ENCODE data around the gene SNX10. TPM values are rescaled to one million over a fixed set of nuclear protein-coding genes. Genes with fewer than 3 reads are reported as not detected.

The SNX10 gene
- total and polyA plus RNA-seq, 2 experiments from 2014 or later = 0.60 to 1.5 TPM

GRCh38 chr7:26360650-26361049, 69.0 kb downstream of the SNX10 start:
- Histone ChIP-seq H4K20me1 (ENCODE audit: insufficient read depth) (no peaks in the 10 kb centered on the region), H3K4me3 (no peak overlapping the region), H3K4me1 (ENCODE audit: insufficient read depth) (no peaks in the 10 kb centered on the region), H3K9me2 (ENCODE audit: insufficient read depth) (no peaks in the 10 kb centered on the region), H3K27me3 (replicated peaks; ENCODE audit: insufficient read depth) (no peaks in the 10 kb centered on the region), H3K4me2 (ENCODE audit: unreplicated experiment) (no peak overlapping the region), H3K27ac (no peak overlapping the region), H3K36me3 (ENCODE audit: low read depth) (no peaks in the 10 kb centered on the region), H3K9ac (no peak overlapping the region), H3K9me3 (ENCODE audit: low read depth) (no peaks in the 10 kb centered on the region), H3K79me2 (ENCODE audit: insufficient read depth) (no peaks in the 10 kb centered on the region), H2AFZ (no peak overlapping the region), H3F3A (ENCODE audit: insufficient read depth) (no peaks in the 10 kb centered on the region)
- TF ChIP-seq EZH2 (IDR thresholded peaks at IDR 0.05; ENCODE audit: insufficient read depth, poor library complexity, severe bottlenecking) (no peak), EZH2phosphoT487 (IDR thresholded peaks at IDR 0.05; ENCODE audit: insufficient read depth, low read depth) (no peak)
- WGBS, 2 experiments (ENCODE audit: low coverage in 1 of 2, low lambda C conversion rate in 2 of 2, missing lambda C conversion rate in 2 of 2) = 49 to 51% methylated on average over 3 of the region's 3 CpGs
- no peak for DNase-seq
- in situ Hi-C loops (cut with MboI) = loop anchor here (10.0 kb wide), 1 partner anchor 266 kb away; no protein-coding TSS in a partner anchor

- WGBS, 2 experiments (ENCODE audit: low coverage in 1 of 2, low lambda C conversion rate in 2 of 2, missing lambda C conversion rate in 2 of 2) = 51 to 53% methylated on average over 3 of the region's 3 CpGs
- Histone ChIP-seq H3K9ac (no peak overlapping the region), H3K27me3 (replicated peaks; ENCODE audit: insufficient read depth) (no peaks in the 10 kb centered on the region), H4K20me1 (ENCODE audit: insufficient read depth) (no peaks in the 10 kb centered on the region), H3K27ac (no peak overlapping the region), H3K79me2 (ENCODE audit: insufficient read depth) (no peaks in the 10 kb centered on the region), H3F3A (ENCODE audit: insufficient read depth) (no peaks in the 10 kb centered on the region), H3K4me3 (no peak overlapping the region), H3K4me2 (ENCODE audit: unreplicated experiment) (no peak overlapping the region), H3K9me2 (ENCODE audit: insufficient read depth) (no peaks in the 10 kb centered on the region), H3K36me3 (ENCODE audit: low read depth) (no peaks in the 10 kb centered on the region), H2AFZ (no peak overlapping the region), H3K4me1 (ENCODE audit: insufficient read depth) (no peaks in the 10 kb centered on the region), H3K9me3 (ENCODE audit: low read depth) (no peaks in the 10 kb centered on the region)
- TF ChIP-seq EZH2phosphoT487 (IDR thresholded peaks at IDR 0.05; ENCODE audit: insufficient read depth, low read depth) (no peak), EZH2 (IDR thresholded peaks at IDR 0.05; ENCODE audit: insufficient read depth, poor library complexity, severe bottlenecking) (no peak)
- DNase-seq = no peak
- in situ Hi-C loops (cut with MboI) = loop anchor here (10.0 kb wide), 1 partner anchor 267 kb away; no protein-coding TSS in a partner anchor
Observed at GRCh38 chr7:26361637-26362036, 70.0 kb downstream of the SNX10 start.

GRCh38 chr7:26363465-26363864, 71.8 kb downstream of the SNX10 start:
- no peak overlapping the region for H2AFZ ChIP-seq
- no peaks in the 10 kb centered on the region for H3K79me2 ChIP-seq (ENCODE audit: insufficient read depth)
- H3K4me2 ChIP-seq (ENCODE audit: unreplicated experiment) = no peak overlapping the region
- no peaks in the 10 kb centered on the region for H3K9me2 ChIP-seq (ENCODE audit: insufficient read depth)
- no peak for DNase-seq
- H3K4me3 ChIP-seq = no peak overlapping the region
- H3K36me3 ChIP-seq (ENCODE audit: low read depth) = no peaks in the 10 kb centered on the region
- no peak overlapping the region for H3K27ac ChIP-seq
- H4K20me1 ChIP-seq (ENCODE audit: insufficient read depth) = no peaks in the 10 kb centered on the region
- H3K9me3 ChIP-seq (ENCODE audit: low read depth) = no peaks in the 10 kb centered on the region
- TF ChIP-seq EZH2phosphoT487 (IDR thresholded peaks at IDR 0.05; ENCODE audit: insufficient read depth, low read depth) (no peak), EZH2 (IDR thresholded peaks at IDR 0.05; ENCODE audit: insufficient read depth, poor library complexity, severe bottlenecking) (no peak)
- H3K27me3 ChIP-seq (replicated peaks; ENCODE audit: insufficient read depth) = no peaks in the 10 kb centered on the region
- no peaks in the 10 kb centered on the region for H3F3A ChIP-seq (ENCODE audit: insufficient read depth)
- H3K9ac ChIP-seq = no peak overlapping the region
- no peaks in the 10 kb centered on the region for H3K4me1 ChIP-seq (ENCODE audit: insufficient read depth)
- in situ Hi-C loops (cut with MboI) = loop anchor here (10.0 kb wide), 1 partner anchor 269 kb away; no protein-coding TSS in a partner anchor
- WGBS, 2 experiments (ENCODE audit: low coverage in 1 of 2, low lambda C conversion rate in 2 of 2, missing lambda C conversion rate in 2 of 2) = 77% methylated on average over 7 of the region's 7 CpGs

- Histone ChIP-seq H3K36me3 (ENCODE audit: low read depth) (no peaks in the 10 kb centered on the region), H3K4me3 (no peak overlapping the region), H3K27ac (no peak overlapping the region), H3K9ac (no peak overlapping the region), H3K9me3 (ENCODE audit: low read depth) (no peaks in the 10 kb centered on the region), H3K4me1 (ENCODE audit: insufficient read depth) (no peaks in the 10 kb centered on the region), H3K4me2 (ENCODE audit: unreplicated experiment) (no peak overlapping the region), H4K20me1 (ENCODE audit: insufficient read depth) (no peaks in the 10 kb centered on the region), H3K79me2 (ENCODE audit: insufficient read depth) (no peaks in the 10 kb centered on the region), H3K27me3 (replicated peaks; ENCODE audit: insufficient read depth) (peaks cover 3% of the 10 kb centered on the region; the same call in 1 of the 2 replicates), H3K9me2 (ENCODE audit: insufficient read depth) (no peaks in the 10 kb centered on the region), H2AFZ (no peak overlapping the region), H3F3A (ENCODE audit: insufficient read depth) (no peaks in the 10 kb centered on the region)
- in situ Hi-C loops (cut with MboI) = loop anchor here (5.0 to 10.0 kb wide), 3 partner anchors 270 to 468 kb away; no protein-coding TSS in a partner anchor
- TF ChIP-seq EZH2phosphoT487 (IDR thresholded peaks at IDR 0.05; ENCODE audit: insufficient read depth, low read depth) = no peak
- TF ChIP-seq EZH2 (IDR thresholded peaks at IDR 0.05; ENCODE audit: insufficient read depth, poor library complexity, severe bottlenecking) = no peak
- WGBS, 2 experiments (ENCODE audit: low coverage in 1 of 2, low lambda C conversion rate in 2 of 2, missing lambda C conversion rate in 2 of 2) = 27 to 28% methylated on average over 13 of the region's 13 CpGs
- DNase-seq = peak; percentile 79
Observed at GRCh38 chr7:26365077-26365900, 73.6 kb downstream of the SNX10 start.

Measured in GM23248 (cell line).